Fibroblast of lung (primary cell): Measurements from ENCODE around the gene SSBP3. TPM values are rescaled to one million over a fixed set of nuclear protein-coding genes. Genes with fewer than 3 reads are reported as not detected.

ENCODE experiments used
- DNase-seq, 2 donors: peaks; one replicate each; pipeline versions ENCODE4 v3.0.0 to v3.0.0-alpha.2; 2010; ENCODE audit warnings: low read depth in 2 of 2
- H2AFZ ChIP-seq: 2 replicates; pipeline ENCODE4 v1.5.1; 2012; ENCODE audit warnings: low read length, control low read depth, inconsistent platforms
- H3K27ac ChIP-seq: 2 replicates; pipeline ENCODE4 v1.5.1; 2011; ENCODE audit warnings: low read length, control low read depth; ENCODE audit not compliant: insufficient read depth
- H3K27me3 ChIP-seq: 2 replicates; pipeline ENCODE4 v1.5.1; 2011; ENCODE audit warnings: mild to moderate bottlenecking, low read length; ENCODE audit not compliant: control insufficient read depth, insufficient read depth
- H3K36me3 ChIP-seq: 2 replicates; pipeline ENCODE4 v1.5.1; 2011; ENCODE audit warnings: low read length; ENCODE audit not compliant: control insufficient read depth, insufficient read depth
- H3K4me1 ChIP-seq: 2 replicates; pipeline ENCODE4 v1.5.1; 2011; ENCODE audit warnings: low read length; ENCODE audit not compliant: control insufficient read depth, insufficient read depth; ENCODE audit errors: extremely low read depth
- H3K4me2 ChIP-seq: 2 replicates; pipeline ENCODE4 v1.5.1; 2011; ENCODE audit warnings: low read length, control low read depth; ENCODE audit not compliant: insufficient read depth; ENCODE audit errors: extremely low read depth
- H3K4me3 ChIP-seq, 4 experiments: fragments of 200-600 bp in 1 of 4; sonication (generic) in 1 of 4; replicated peaks in 1 of 4; 2 replicates each; pipeline ENCODE4 v1.5.1; 2011 to 2016; ENCODE audit warnings: low read length in 4 of 4, low read depth in 3 of 4, mild to moderate bottlenecking in 3 of 4, control low read depth in 2 of 4, inconsistent platforms in 1 of 4, mixed read lengths in 1 of 4; ENCODE audit not compliant: insufficient read depth in 1 of 4; ENCODE audit errors: control extremely low read depth in 1 of 4
- H3K79me2 ChIP-seq: 2 replicates; pipeline ENCODE4 v1.5.1; 2012; ENCODE audit warnings: mild to moderate bottlenecking, low read length, inconsistent platforms; ENCODE audit not compliant: control insufficient read depth, insufficient read depth
- H3K9ac ChIP-seq: 2 replicates; pipeline ENCODE4 v1.5.1; 2011; ENCODE audit warnings: mild to moderate bottlenecking, low read length, control low read depth; ENCODE audit not compliant: insufficient read depth
- H3K9me3 ChIP-seq: 2 replicates; pipeline ENCODE4 v1.5.1; 2012; ENCODE audit warnings: low read depth, low read length; ENCODE audit not compliant: control insufficient read depth, insufficient read depth
- H4K20me1 ChIP-seq: 2 replicates; pipeline ENCODE4 v1.5.1; 2011; ENCODE audit warnings: low read length; ENCODE audit not compliant: control insufficient read depth, insufficient read depth; ENCODE audit errors: extremely low read depth
- EZH2 ChIP-seq: IDR thresholded peaks from 2 replicates; pipeline ENCODE4 v1.5.1; 2012; ENCODE audit warnings: low read length, control low read depth, mild to moderate bottlenecking; ENCODE audit errors: missing control alignments
- polyA plus RNA-seq, 2 donors: library from polyadenylated mRNA; depleted of rRNA in 1 of 2; stranded (reverse) in 1 of 2; unstranded in 1 of 2; fragments of >200 nt; gene quantifications; 2 replicates each; pipeline ENCODE4 v1.2.1, GENCODE V29; 2011 to 2012; ENCODE audit warnings: missing spikeins in 1 of 2
- total RNA-seq: library from RNA; depleted of rRNA; stranded (reverse); fragments of >200 nt; gene quantifications from 2 replicates; pipeline ENCODE4 v1.2.1, GENCODE V29; 2014
- TF ChIP-seq, protein P1 (sequence below), 2 donors: IDR thresholded peaks in 1 of 2; conservative IDR thresholded peaks in 1 of 2; 1 replicate in 1 of 2; 2 replicates in 1 of 2; pipeline ENCODE4 v1.5.1; 2011 to 2012; ENCODE audit warnings: low read length in 2 of 2, control low read depth in 1 of 2, inconsistent platforms in 1 of 2, low read depth in 1 of 2, mild to moderate bottlenecking in 1 of 2

Gene SSBP3
- total and polyA plus RNA-seq, 2 donors (not counting 1 experiment from before 2014, with no cell fraction given): 9.4 to 26.4 TPM

DNA sequence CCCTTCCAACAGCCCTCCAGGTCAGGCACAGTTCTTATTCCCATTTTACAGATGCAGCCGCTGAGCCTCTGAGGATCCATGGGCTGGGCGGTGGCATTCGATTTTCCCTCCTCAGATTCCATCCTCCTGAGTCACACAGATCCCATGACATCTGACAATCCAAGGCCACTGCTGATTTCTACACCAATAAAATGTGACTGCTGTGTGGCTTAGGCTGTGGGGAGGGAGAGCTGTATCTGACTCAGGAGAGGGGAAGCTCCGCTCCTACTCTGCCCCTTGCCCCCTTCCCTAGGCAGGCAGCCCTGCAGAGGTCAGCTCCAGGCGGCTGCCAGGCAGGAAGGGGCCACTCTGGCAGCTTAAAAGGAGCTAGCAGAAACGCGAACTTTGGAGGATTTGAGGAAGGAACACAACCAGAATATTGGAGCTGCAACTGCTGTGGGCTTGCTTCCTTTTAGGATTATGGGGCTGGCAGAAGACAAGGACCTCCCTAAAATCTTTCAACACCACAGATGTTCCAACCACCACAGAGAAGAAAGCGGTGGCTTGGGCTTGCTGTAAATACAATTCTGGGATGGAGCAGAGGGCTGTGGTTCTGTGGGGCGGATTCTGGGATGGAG lies 156.3 kb downstream of the SSBP3 start:
- H3K9me3 ChIP-seq: no peaks in the 10 kb centered on the region
- no peaks in the 10 kb centered on the region for H3K79me2 ChIP-seq
- H3K27ac ChIP-seq: peak overlapping the region; percentile 73
- no peak overlapping the region for H3K4me3 ChIP-seq
- H3K4me1 ChIP-seq: peaks cover 27% of the 10 kb centered on the region
- H4K20me1 ChIP-seq: no peaks in the 10 kb centered on the region
- no peaks in the 10 kb centered on the region for H3K27me3 ChIP-seq
- peak; percentile 58 to 63 for DNase-seq
- H3K4me2 ChIP-seq: peak overlapping the region; percentile 60
- no peak for TF ChIP-seq EZH2
- TF ChIP-seq, protein P1, sequence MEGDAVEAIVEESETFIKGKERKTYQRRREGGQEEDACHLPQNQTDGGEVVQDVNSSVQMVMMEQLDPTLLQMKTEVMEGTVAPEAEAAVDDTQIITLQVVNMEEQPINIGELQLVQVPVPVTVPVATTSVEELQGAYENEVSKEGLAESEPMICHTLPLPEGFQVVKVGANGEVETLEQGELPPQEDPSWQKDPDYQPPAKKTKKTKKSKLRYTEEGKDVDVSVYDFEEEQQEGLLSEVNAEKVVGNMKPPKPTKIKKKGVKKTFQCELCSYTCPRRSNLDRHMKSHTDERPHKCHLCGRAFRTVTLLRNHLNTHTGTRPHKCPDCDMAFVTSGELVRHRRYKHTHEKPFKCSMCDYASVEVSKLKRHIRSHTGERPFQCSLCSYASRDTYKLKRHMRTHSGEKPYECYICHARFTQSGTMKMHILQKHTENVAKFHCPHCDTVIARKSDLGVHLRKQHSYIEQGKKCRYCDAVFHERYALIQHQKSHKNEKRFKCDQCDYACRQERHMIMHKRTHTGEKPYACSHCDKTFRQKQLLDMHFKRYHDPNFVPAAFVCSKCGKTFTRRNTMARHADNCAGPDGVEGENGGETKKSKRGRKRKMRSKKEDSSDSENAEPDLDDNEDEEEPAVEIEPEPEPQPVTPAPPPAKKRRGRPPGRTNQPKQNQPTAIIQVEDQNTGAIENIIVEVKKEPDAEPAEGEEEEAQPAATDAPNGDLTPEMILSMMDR (conservative IDR thresholded peaks at IDR 0.05 in 1 of 2, IDR thresholded peaks at IDR 0.05 in 1 of 2; ENCODE audit: low read depth in 1 of 2, low read length in 2 of 2): no peak
- no peak overlapping the region for H3K9ac ChIP-seq
- peaks cover 1% of the 10 kb centered on the region for H3K36me3 ChIP-seq
- peak overlapping the region; percentile 18 for H2AFZ ChIP-seq

DNA sequence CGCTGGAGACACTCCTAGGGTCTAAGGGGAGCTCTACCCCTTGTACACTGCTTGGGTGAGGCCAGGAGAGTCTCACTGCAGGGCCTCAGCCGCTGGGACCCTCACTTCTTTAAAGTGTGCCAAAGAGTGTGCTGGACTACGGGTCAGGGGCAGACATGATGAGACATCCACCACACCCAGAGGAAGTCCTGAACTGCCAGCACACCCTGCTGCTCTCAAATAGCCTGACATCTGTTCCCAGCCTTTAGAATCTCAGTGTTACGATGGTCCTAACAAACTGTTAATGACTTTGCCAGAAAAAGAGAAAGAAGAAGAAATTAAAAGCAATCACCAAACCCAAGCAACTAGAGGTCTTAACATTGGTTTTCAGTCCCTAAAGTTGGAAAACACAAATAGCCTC lies 157.2 kb downstream of the SSBP3 start:
- Histone ChIP-seq H3K79me2 (no peaks in the 10 kb centered on the region), H3K4me2 (no peak overlapping the region), H3K36me3 (peaks cover 1% of the 10 kb centered on the region), H3K27me3 (no peaks in the 10 kb centered on the region), H3K4me3 (no peak overlapping the region), H4K20me1 (no peaks in the 10 kb centered on the region), H3K4me1 (peaks cover 24% of the 10 kb centered on the region), H2AFZ (no peak overlapping the region), H3K27ac (no peak overlapping the region), H3K9ac (no peak overlapping the region), H3K9me3 (no peaks in the 10 kb centered on the region)
- peak in 1 of 2 donors; percentile 29 for DNase-seq
- no peak for TF ChIP-seq EZH2
- TF ChIP-seq, protein P1 (conservative IDR thresholded peaks at IDR 0.05 in 1 of 2, IDR thresholded peaks at IDR 0.05 in 1 of 2; ENCODE audit: low read depth in 1 of 2, low read length in 2 of 2): no peak

DNA sequence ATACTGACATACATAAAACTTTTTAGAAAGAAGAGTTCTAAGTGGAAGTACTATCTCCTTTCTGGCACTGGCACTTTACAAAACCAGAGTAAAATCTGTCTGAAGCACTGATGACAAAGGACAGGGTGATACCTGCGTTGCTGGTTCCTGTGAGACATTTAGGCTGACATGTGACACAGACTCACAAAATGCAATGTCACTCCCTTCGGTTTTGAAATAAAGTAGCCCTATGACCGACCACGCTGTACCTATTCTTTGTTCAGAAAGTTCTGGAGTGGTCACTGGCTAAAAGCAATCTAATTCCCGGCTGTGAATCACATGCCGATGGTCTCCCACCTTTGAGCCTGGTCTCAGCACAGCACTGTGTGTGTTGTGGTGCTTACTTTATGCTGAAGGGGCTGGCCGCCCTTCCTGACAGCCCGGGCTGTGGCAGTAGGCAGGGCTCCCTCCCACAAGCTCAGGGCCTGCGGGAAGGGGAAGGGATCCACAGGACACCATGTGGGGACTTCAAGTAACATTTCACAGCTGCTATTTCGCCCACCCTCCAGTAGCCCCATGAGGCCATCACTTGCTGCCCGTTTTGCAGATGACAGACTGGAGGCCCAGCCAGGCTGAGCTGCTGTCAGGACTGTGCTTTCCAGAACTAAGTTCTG lies 158.2 kb downstream of the SSBP3 start:
- Histone ChIP-seq H3K27me3 (no peaks in the 10 kb centered on the region), H3K27ac (no peak overlapping the region), H3K4me1 (peaks cover 17% of the 10 kb centered on the region), H3K79me2 (no peaks in the 10 kb centered on the region), H3K4me3 (no peak overlapping the region), H3K4me2 (no peak overlapping the region), H3K9me3 (no peaks in the 10 kb centered on the region), H4K20me1 (no peaks in the 10 kb centered on the region), H3K9ac (no peak overlapping the region), H2AFZ (no peak overlapping the region), H3K36me3 (peaks cover 1% of the 10 kb centered on the region)
- TF ChIP-seq, protein P1 (conservative IDR thresholded peaks at IDR 0.05 in 1 of 2, IDR thresholded peaks at IDR 0.05 in 1 of 2; ENCODE audit: low read depth in 1 of 2, low read length in 2 of 2): no peak
- TF ChIP-seq EZH2: no peak
- no peak for DNase-seq
